Measurements from ENCODE around the gene CD164L2. TPM values are rescaled to one million over a fixed set of nuclear protein-coding genes. Genes with fewer than 3 reads are reported as not detected.
A peak's percentile ranks its signal among the peaks of the same experiment; 100 is the strongest.
"Not testable (repeated sequence)": the region's sequence is repeated elsewhere in the genome, so short reads cannot be mapped to it uniquely, and the experiment has no call there.

The CD164L2 gene
- total RNA-seq, 2 donors from 2014 or later, result not detected

- intact Hi-C loops (cut with DNase I); ATAC-seq: not testable (repeated sequence)
These were observed 23.7 kb upstream of the CD164L2 start for GRCh38 chr1:27406791-27407190.

GRCh38 chr1:27406362-27406680 is 23.2 kb upstream of the CD164L2 start:
- intact Hi-C loops (cut with DNase I), result no loop called here
- ATAC-seq (no peak), DNase-seq (no peak)

More at GRCh38 chr1:27406791-27407190, 23.7 kb upstream of the CD164L2 start:
- DNase-seq, result not testable (repeated sequence)

GRCh38 chr1:27405598-27406361 is 22.6 kb upstream of the CD164L2 start:
- DNase-seq; intact Hi-C loops (cut with DNase I): not testable (repeated sequence)
- peak in 1 of 2 donors; percentile 6 for ATAC-seq

- ATAC-seq (peak; percentile 9 to 52), DNase-seq (peak; percentile 65)
- intact Hi-C loops (cut with DNase I), result no loop called here
These were observed 21.9 kb upstream of the CD164L2 start for GRCh38 chr1:27405074-27405473.

GRCh38 chr1:27403931-27404330 is 20.8 kb upstream of the CD164L2 start:
- ATAC-seq (no peak), DNase-seq (no peak)
- intact Hi-C loops (cut with DNase I), result loop anchor here in 1 of 2 donors (5.0 kb wide), 1 partner anchor 258 kb away; no protein-coding TSS in a partner anchor

- intact Hi-C loops (cut with DNase I), result loop anchor here in 1 of 2 donors (5.0 kb wide), 1 partner anchor 259 kb away; no protein-coding TSS in a partner anchor
- DNase-seq (peak; percentile 74), ATAC-seq (peak; percentile 53 to 61)
These were observed 20.1 kb upstream of the CD164L2 start for GRCh38 chr1:27403065-27403726.

- intact Hi-C loops (cut with DNase I), result loop anchor here in 1 of 2 donors (5.0 kb wide), 1 partner anchor 260 kb away; no protein-coding TSS in a partner anchor
- DNase-seq, result peak; percentile 81
- ATAC-seq, result peak; percentile 50 to 56
These were observed 19.2 kb upstream of the CD164L2 start for GRCh38 chr1:27402349-27402754.

- ATAC-seq (no peak), DNase-seq (no peak)
- intact Hi-C loops (cut with DNase I), result loop anchor here in 1 of 2 donors (5.0 kb wide), 1 partner anchor 261 kb away; no protein-coding TSS in a partner anchor
These were observed 17.8 kb upstream of the CD164L2 start for GRCh38 chr1:27400963-27401341.

GRCh38 chr1:27400082-27400962 is 17.2 kb upstream of the CD164L2 start:
- ATAC-seq (no peak), DNase-seq (no peak)
- intact Hi-C loops (cut with DNase I), result loop anchor here in 1 of 2 donors (5.0 kb wide), 1 partner anchor 262 kb away; no protein-coding TSS in a partner anchor

GRCh38 chr1:27399251-27400025 is 16.3 kb upstream of the CD164L2 start:
- DNase-seq, result no peak
- intact Hi-C loops (cut with DNase I), result loop anchor here (5.0 to 10.0 kb wide), 2 partner anchors 263 to 295 kb away; no protein-coding TSS in a partner anchor

GRCh38 chr1:27398405-27399149 is 15.4 kb upstream of the CD164L2 start:
- intact Hi-C loops (cut with DNase I), result loop anchor here in 1 of 2 donors (10.0 kb wide), 1 partner anchor 294 kb away; no protein-coding TSS in a partner anchor
- DNase-seq (no peak), ATAC-seq (no peak)

More at GRCh38 chr1:27399251-27400025, 16.3 kb upstream of the CD164L2 start:
- ATAC-seq, result no peak

GRCh38 chr1:27397749-27398148 is 14.6 kb upstream of the CD164L2 start:
- intact Hi-C loops (cut with DNase I), result loop anchor here (2.0 to 10.0 kb wide), 2 partner anchors 209 to 293 kb away; no protein-coding TSS in a partner anchor
- DNase-seq, result no peak
- no peak for ATAC-seq

- intact Hi-C loops (cut with DNase I), result loop anchor here (2.0 to 10.0 kb wide), 2 partner anchors 210 to 292 kb away; no protein-coding TSS in a partner anchor
- DNase-seq (no peak), ATAC-seq (no peak)
These were observed 14.0 kb upstream of the CD164L2 start for GRCh38 chr1:27397110-27397509.

- intact Hi-C loops (cut with DNase I), result loop anchor here (2.0 to 10.0 kb wide), 3 partner anchors 93 to 291 kb away; no protein-coding TSS in a partner anchor
- DNase-seq (peak; percentile 71), ATAC-seq (peak; percentile 11 to 19)
These were observed 12.5 kb upstream of the CD164L2 start for GRCh38 chr1:27395441-27396195.

- intact Hi-C loops (cut with DNase I), result loop anchor here (2.0 to 10.0 kb wide), 3 partner anchors 38 to 290 kb away; no protein-coding TSS in a partner anchor
- DNase-seq (no peak), ATAC-seq (no peak)
These were observed 11.8 kb upstream of the CD164L2 start for GRCh38 chr1:27394925-27395324.

GRCh38 chr1:27394282-27394658 is 11.1 kb upstream of the CD164L2 start:
- intact Hi-C loops (cut with DNase I), result loop anchor here (2.0 to 10.0 kb wide), 3 partner anchors 37 to 289 kb away; no protein-coding TSS in a partner anchor
- DNase-seq, result no peak
- ATAC-seq, result no peak

All from left cardiac atrium (tissue), 4 donors.